ENCODE data around the gene PARD3B. TPM values are rescaled to one million over a fixed set of nuclear protein-coding genes. Genes with fewer than 3 reads are reported as not detected.

PARD3B gene
- total and polyA plus RNA-seq, 2 of the 13 experiments (the other 11 are each of a cell fraction or from before 2014, with no cell fraction given): 0.71 to 2.3 TPM

DNA sequence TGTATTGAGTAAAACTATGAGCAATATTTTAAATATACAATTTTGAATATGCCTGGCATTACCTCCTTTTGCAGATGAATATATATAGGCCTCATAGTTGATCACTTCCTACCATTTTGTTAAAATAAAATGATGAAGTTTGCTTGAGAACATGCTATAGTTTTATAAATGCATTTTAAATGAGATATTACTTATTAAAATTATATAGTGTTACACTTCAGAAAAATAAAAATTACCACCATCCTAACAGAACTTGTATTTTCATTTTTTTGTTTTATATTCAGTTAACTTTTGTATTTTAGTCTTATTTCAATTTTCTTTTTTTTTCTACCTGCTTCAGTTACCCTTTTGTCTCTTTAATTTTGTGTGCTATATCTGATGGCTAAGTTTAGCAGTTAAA is 426.9 kb downstream of the PARD3B start (continued):
- TF ChIP-seq TBL1XR1 (IDR thresholded peaks at IDR 0.05; ENCODE audit: borderline replicate concordance, low read length, partially characterized antibody): no peak
- TF ChIP-seq, protein P1, sequence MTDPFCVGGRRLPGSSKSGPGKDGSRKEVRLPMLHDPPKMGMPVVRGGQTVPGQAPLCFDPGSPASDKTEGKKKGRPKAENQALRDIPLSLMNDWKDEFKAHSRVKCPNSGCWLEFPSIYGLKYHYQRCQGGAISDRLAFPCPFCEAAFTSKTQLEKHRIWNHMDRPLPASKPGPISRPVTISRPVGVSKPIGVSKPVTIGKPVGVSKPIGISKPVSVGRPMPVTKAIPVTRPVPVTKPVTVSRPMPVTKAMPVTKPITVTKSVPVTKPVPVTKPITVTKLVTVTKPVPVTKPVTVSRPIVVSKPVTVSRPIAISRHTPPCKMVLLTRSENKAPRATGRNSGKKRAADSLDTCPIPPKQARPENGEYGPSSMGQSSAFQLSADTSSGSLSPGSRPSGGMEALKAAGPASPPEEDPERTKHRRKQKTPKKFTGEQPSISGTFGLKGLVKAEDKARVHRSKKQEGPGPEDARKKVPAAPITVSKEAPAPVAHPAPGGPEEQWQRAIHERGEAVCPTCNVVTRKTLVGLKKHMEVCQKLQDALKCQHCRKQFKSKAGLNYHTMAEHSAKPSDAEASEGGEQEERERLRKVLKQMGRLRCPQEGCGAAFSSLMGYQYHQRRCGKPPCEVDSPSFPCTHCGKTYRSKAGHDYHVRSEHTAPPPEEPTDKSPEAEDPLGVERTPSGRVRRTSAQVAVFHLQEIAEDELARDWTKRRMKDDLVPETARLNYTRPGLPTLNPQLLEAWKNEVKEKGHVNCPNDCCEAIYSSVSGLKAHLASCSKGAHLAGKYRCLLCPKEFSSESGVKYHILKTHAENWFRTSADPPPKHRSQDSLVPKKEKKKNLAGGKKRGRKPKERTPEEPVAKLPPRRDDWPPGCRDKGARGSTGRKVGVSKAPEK (CRISPR knock-in tag; IDR thresholded peaks at IDR 0.05; ENCODE audit: borderline replicate concordance): no peak
- TF ChIP-seq, protein P2, sequence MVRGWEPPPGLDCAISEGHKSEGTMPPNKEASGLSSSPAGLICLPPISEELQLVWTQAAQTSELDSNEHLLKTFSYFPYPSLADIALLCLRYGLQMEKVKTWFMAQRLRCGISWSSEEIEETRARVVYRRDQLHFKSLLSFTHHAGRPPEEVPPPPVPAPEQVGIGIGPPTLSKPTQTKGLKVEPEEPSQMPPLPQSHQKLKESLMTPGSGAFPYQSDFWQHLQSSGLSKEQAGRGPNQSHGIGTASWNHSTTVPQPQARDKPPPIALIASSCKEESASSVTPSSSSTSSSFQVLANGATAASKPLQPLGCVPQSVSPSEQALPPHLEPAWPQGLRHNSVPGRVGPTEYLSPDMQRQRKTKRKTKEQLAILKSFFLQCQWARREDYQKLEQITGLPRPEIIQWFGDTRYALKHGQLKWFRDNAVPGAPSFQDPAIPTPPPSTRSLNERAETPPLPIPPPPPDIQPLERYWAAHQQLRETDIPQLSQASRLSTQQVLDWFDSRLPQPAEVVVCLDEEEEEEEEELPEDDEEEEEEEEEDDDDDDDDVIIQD (CRISPR knock-in tag; IDR thresholded peaks at IDR 0.05; ENCODE audit: low read depth): no peak
- TF ChIP-seq, protein P3, sequence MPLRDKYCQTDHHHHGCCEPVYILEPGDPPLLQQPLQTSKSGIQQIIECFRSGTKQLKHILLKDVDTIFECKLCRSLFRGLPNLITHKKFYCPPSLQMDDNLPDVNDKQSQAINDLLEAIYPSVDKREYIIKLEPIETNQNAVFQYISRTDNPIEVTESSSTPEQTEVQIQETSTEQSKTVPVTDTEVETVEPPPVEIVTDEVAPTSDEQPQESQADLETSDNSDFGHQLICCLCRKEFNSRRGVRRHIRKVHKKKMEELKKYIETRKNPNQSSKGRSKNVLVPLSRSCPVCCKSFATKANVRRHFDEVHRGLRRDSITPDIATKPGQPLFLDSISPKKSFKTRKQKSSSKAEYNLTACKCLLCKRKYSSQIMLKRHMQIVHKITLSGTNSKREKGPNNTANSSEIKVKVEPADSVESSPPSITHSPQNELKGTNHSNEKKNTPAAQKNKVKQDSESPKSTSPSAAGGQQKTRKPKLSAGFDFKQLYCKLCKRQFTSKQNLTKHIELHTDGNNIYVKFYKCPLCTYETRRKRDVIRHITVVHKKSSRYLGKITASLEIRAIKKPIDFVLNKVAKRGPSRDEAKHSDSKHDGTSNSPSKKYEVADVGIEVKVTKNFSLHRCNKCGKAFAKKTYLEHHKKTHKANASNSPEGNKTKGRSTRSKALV (CRISPR knock-in tag; IDR thresholded peaks at IDR 0.05): no peak
- no peak for TF ChIP-seq ZSCAN20 (CRISPR knock-in tag; IDR thresholded peaks at IDR 0.05; ENCODE audit: borderline replicate concordance)
- TF ChIP-seq NR2F2 (IDR thresholded peaks at IDR 0.05; ENCODE audit: borderline replicate concordance, low read depth): no peak

Measured in HepG2 (cell line).